ENCODE results near the gene TIMP2. TPM values are rescaled to one million over a fixed set of nuclear protein-coding genes. Genes with fewer than 3 reads are reported as not detected.
A peak's percentile ranks its signal among the peaks of the same experiment; 100 is the strongest.
"Not testable (repeated sequence)": the region's sequence is repeated elsewhere in the genome, so short reads cannot be mapped to it uniquely, and the experiment has no call there.

The TIMP2 gene
- total RNA-seq, 2 donors from 2014 or later, result 99.1 to 158 TPM

GRCh38 chr17:78890498-78890897, 34.7 kb downstream of the TIMP2 start:
- peak; percentile 75 for DNase-seq (ENCODE audit: low spot score)
- H3K4me1 ChIP-seq, result peaks cover 0 to 74% of the 10 kb centered on the region in 2 donors
- no peaks in the 10 kb centered on the region for H3K36me3 ChIP-seq
- H3K27me3 ChIP-seq, result no peaks in the 10 kb centered on the region
- TF ChIP-seq CTCF (IDR thresholded peaks at IDR 0.05), result no peak
- H3K27ac ChIP-seq, result peak overlapping the region in 1 of 2 donors; percentile 48
- no peak overlapping the region for H3K4me3 ChIP-seq
- H3K9me3 ChIP-seq, result no peaks in the 10 kb centered on the region

- not testable (repeated sequence) for H3K9me3 ChIP-seq; H3K36me3 ChIP-seq; DNase-seq (ENCODE audit: low spot score); H3K27me3 ChIP-seq; H3K4me3 ChIP-seq
- peak overlapping the region in 1 of 2 donors; percentile 48 for H3K27ac ChIP-seq
- H3K4me1 ChIP-seq, result peaks cover 0 to 74% of the 10 kb centered on the region in 2 donors
Observed at GRCh38 chr17:78890096-78890495, 35.1 kb downstream of the TIMP2 start.

GRCh38 chr17:78889531-78889930, 35.7 kb downstream of the TIMP2 start:
- no peak for TF ChIP-seq CTCF (IDR thresholded peaks at IDR 0.05)
- Histone ChIP-seq H3K4me3 (no peak overlapping the region), H3K27ac (peak overlapping the region in 1 of 2 donors; percentile 48), H3K9me3 (no peaks in the 10 kb centered on the region), H3K27me3 (no peaks in the 10 kb centered on the region), H3K36me3 (no peaks in the 10 kb centered on the region), H3K4me1 (peaks cover 0 to 76% of the 10 kb centered on the region in 2 donors)
- no peak for DNase-seq (ENCODE audit: low spot score)

GRCh38 chr17:78888941-78889518, 36.2 kb downstream of the TIMP2 start:
- no peaks in the 10 kb centered on the region for H3K36me3 ChIP-seq
- TF ChIP-seq CTCF (IDR thresholded peaks at IDR 0.05), result no peak
- H3K4me1 ChIP-seq, result peaks cover 0 to 76% of the 10 kb centered on the region in 2 donors
- DNase-seq (ENCODE audit: low spot score), result no peak
- H3K27ac ChIP-seq, result peak overlapping the region in 1 of 2 donors; percentile 48
- H3K27me3 ChIP-seq, result no peaks in the 10 kb centered on the region
- no peak overlapping the region for H3K4me3 ChIP-seq
- no peaks in the 10 kb centered on the region for H3K9me3 ChIP-seq

- Histone ChIP-seq H3K27ac (peak overlapping the region in 1 of 2 donors; percentile 92), H3K9me3 (no peaks in the 10 kb centered on the region), H3K36me3 (no peaks in the 10 kb centered on the region), H3K4me1 (peaks cover 0 to 76% of the 10 kb centered on the region in 2 donors), H3K4me3 (no peak overlapping the region), H3K27me3 (no peaks in the 10 kb centered on the region)
- DNase-seq (ENCODE audit: low spot score), result no peak
- no peak for TF ChIP-seq CTCF (IDR thresholded peaks at IDR 0.05)
Observed at GRCh38 chr17:78886954-78887353, 38.2 kb downstream of the TIMP2 start.

GRCh38 chr17:78885956-78886355, 39.2 kb downstream of the TIMP2 start:
- no peak for DNase-seq (ENCODE audit: low spot score)
- H3K4me3 ChIP-seq, result no peak overlapping the region
- H3K27ac ChIP-seq, result peak overlapping the region; percentile 92 to 97
- TF ChIP-seq CTCF (IDR thresholded peaks at IDR 0.05), result no peak
- H3K36me3 ChIP-seq, result no peaks in the 10 kb centered on the region
- no peaks in the 10 kb centered on the region for H3K9me3 ChIP-seq
- H3K4me1 ChIP-seq, result peaks cover 0 to 74% of the 10 kb centered on the region in 2 donors
- no peaks in the 10 kb centered on the region for H3K27me3 ChIP-seq

All from right atrium auricular region (tissue), 2 donors.